GM21786 (cell line): ENCODE measurements around the gene DNASE1L1.
A peak's percentile ranks its signal among the peaks of the same experiment; 100 is the strongest.
"Not testable (repeated sequence)": the region's sequence is repeated elsewhere in the genome, so short reads cannot be mapped to it uniquely, and the experiment has no call there.

Experiments
- ATAC-seq: cut with Tn5 transposase; IDR thresholded peaks from one replicate; pipeline ENCODE4 v1.9.1; 2021; ENCODE audit not compliant: unreplicated experiment

The DNASE1L1 gene

DNA sequence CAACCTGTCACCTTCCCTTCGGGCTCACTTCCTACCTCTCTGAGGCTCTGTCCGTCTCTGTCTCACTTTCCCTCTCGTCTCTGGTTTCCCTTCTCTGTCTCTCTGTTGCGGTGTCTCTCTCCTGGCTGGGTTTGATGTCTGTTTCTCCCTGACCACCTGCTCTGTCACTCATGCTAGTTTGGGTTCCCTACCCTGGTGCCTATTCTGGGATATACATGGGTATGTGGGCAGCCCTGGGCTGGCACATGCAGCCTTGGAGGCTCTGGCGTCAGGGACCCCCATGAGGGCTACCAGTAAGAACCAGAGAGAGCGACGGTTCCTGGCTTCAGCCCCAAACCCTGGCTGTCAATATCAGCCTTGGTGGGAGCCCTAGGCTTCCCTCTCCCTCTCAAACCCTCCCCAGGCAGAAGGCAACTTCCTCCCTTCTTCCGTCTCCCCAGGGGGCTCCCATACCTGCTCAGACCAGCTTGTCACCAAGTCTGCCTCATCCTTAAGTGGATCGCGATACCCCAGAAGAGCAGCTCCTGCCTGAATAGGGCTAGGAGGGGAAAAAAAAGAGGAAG, 314 bp downstream of the DNASE1L1 start:
- peak; percentile 19 for ATAC-seq

DNA sequence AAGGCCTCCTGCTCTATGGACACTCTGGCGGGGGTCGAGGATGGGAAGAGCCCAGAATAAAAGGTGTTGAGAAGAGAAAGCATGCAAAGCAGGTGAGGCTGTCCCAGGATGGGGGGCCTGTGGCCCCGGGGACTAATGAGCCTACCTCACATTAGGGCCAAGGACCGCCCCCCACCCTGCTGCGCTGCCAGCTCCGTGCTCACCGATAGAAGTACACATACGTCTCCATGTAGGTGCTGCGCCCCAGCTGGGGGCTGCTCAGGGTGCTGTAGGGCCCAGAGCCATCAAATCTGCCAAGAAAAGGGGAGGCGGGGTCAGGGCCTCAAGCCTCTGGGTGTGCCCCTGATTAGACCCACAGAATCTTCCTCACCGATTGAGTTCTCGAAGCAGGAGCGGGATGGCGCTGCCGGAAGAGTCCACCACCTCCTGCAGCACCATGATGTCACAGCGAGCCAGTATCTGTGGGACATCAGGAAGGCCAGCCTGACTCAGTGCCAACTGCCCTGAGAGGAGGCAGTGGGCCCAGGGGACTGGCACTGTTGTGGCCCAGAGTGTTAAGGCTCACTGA, 4.3 kb downstream of the DNASE1L1 start:
- ATAC-seq = no peak

DNA sequence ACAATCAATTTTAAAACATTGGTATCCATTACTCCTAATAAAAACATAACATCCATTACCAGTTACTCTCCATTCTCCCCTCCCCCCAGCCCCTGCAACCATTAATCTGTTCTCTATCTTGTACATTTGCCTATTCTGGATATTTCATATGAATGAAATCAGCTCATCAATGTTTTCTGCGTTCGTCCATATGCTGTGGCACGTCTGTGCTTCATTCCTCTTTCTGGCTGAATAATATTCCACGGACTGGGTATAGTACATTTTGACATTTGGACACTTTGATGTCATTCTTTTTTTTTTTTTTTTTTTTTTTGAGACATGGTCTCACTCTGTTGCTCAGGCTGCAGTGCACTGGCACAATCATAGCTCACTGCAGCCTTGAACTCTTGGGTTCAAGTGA, 5.2 kb downstream of the DNASE1L1 start:
- ATAC-seq = no peak

DNA sequence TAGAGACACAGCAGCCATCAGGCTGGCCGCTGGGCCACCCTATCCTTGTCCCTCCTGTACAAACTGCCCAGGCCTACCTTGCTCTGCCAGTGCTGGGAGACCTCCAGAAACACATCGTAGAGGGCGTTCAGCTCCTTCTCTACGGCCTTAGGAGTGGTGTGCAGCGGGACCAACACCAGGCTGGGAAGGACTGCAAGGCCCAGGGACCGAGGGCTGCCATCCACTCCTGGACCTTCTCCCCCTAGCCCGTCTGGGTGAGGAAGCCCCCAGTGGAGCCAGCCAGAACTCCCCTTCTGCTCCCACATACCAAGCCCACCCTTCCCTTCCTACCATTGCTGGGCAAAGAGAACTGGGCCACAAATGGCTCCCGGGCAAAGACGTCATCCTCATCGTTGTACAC, 5.9 kb downstream of the DNASE1L1 start:
- no peak for ATAC-seq

DNA sequence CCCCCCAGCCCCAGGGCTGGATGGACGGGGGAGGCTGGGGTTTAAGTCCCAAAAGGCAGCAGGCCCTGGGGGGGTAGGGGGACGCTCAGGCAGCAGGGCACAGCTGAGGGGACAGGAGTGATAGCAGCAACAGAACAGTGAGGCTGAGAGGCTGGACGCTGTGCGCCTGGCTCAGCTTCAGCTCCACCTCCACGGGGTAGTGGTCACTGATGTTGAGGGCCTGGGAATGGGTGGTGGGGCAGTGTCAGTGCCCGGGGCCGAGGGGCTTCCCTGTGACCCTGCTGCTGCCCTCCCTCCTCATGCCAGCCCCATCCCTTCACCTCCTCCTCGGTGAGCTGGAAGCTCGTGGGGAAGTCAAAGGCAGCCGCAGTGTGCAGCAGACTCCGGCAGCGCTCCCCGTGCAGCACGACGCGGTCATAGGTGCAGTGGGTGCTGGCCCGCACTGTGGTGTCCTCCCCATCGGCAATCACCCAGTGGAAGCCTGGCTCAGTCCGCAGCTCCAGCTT, 6.4 kb downstream of the DNASE1L1 start:
- no peak for ATAC-seq

DNA sequence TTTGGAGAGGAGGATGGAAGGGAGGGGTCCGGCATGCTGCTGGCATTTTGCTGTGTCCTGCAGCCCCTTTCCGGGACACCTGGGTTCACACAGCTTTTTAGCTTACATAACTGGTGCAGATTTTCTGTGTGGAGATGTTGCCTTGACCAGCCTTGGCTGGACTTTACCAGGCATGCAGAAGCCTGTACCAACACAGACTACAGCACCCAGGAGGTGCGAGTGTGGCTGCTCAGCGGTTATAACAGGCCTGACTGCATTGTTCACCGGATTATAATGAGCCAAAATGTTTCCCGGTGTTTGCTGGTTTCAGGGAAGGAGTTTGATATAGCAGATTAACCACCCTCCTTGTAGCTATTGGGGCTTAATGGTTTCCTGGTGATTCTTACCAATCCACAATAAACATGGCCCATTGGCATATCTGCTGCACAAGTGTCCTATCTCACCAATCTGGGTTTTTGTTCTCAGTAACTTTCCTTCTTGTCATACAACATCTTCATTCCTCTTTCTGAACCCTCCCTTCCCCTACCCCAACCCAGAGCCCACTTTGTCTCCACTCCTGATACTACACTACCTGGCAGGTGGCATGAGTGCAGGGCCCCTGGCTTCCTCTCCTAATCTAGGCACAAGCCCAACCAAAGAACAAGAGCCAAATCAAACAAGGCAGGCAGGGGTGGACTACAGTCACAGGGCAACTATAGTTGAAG, 7.0 kb downstream of the DNASE1L1 start:
- no peak for ATAC-seq

DNA sequence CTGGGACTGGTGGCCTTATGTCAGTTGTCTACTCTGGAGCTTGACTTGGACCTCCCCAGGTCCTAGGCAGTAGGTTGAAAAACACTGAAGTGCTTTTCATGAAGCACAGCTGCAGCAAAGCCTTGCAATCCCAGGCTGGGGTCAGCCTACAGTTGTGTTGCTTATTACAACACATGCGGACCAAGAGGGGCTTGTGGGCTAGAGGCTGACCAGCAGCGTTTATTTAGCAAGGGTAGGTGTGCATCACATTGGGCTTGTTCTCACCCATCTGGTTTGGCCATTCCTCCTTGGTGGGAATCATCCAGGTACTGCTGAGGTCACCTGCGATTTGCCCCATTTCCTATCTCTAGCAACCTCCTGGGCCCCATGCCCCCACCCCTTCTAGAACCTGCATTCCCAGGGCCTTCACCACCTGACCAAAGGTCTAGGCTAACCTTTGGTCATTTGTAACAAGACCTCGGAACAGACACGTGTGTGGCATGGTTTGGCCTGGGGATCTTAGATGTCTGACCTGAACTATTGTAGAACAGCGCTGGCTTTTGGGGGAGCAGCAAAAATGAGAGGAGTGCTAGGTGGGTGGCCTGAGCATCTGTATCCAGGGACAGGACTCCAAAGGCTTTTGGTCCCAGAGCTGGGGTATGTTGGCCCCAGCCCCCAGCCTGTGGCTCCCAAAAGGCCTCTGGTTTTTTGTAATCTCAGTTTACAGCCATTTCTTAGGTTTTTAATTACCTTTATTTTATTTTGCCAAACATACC, 7.8 kb downstream of the DNASE1L1 start:
- no peak for ATAC-seq

DNA sequence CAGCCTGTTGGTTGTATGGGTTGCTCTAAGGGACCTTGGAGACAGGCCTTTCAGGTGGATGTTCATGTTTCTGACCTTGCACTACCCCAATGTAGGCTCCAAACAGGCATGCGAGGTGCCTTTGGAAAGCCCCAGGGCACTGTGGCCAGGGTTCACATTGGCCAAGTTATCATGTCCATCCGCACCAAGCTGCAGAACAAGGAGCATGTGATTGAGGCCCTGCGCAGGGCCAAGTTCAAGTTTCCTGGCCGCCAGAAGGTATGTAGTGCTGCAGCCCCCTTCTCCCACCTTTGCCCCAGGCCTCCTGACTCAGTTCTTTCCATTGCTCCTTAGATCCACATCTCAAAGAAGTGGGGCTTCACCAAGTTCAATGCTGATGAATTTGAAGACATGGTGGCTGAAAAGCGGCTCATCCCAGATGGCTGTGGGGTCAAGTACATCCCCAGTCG, 8.7 kb downstream of the DNASE1L1 start:
- not testable (repeated sequence) for ATAC-seq

DNA sequence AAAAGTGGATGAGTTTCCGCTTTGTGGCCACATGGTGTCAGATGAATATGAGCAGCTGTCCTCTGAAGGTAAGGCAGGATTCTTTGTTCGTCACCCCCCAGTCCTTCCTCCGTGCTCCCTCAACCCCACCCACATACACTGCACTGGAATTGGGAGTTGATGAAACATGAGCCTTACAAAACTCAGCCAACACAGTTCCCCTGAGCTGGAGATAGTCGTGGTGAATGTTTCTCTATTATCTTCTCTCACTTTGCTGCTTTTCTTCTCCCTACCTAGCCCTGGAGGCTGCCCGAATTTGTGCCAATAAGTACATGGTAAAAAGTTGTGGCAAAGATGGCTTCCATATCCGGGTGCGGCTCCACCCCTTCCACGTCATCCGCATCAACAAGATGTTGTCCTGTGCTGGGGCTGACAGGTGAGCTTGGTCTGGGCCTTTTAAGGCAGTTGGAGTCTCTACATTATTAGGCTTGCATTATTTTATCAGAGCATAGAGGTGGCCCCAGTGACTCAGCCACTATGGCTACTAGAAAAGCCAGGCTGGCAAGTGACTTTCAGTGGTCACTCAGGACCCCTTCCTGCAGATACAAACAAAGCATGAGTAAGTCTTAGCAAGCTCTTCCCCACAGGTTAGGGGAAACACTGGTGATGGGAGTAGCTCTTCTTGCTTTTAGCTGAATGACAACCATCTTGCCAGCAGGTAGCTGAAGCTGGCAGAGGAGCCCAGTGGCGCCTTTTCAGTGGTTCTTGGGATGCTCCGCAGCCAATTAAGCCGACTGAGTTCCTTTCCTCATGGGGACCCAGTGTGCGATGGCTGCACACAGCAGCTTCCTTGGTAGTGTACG, 9.3 kb downstream of the DNASE1L1 start:
- no peak for ATAC-seq

DNA sequence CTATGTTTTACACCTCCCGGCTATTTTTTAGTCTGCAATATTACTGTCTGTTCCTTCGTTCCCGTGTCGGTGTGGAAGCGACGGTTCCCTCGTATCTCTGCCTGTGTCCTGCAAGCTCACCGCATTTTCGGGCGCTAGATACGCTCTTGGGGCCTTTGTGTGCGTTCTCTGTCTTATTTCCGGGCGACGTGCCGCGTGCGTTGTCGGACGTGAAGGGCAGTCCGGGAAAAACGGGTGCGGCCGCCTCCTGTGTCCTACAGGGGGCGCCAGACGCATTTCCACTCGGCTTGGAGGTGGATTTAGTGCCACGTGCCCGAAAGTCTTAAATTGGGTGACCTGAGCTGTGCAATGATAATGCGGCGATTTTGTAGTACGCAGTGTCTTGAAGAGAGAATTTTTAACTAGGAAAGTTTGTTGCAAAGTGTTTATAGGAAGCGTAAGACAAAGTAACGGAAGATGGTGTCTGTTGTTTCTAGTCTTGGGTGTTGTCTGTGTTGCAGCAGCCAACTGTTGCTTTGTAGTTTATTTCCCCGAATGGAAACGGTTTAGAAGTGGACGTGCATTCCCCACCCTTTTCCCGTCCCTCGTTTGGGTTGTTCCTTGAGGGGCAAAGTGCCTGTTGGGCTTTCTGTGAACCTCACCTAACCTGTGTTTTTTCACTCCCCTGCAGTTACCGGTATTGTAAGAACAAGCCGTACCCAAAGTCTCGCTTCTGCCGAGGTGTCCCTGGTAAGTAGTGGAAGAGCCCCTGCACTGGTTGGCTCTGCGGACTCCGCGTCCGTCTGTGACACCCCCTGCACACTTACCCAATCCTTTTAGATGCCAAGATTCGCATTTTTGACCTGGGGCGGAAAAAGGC, 10.2 kb downstream of the DNASE1L1 start:
- ATAC-seq = peak; percentile 33

DNA sequence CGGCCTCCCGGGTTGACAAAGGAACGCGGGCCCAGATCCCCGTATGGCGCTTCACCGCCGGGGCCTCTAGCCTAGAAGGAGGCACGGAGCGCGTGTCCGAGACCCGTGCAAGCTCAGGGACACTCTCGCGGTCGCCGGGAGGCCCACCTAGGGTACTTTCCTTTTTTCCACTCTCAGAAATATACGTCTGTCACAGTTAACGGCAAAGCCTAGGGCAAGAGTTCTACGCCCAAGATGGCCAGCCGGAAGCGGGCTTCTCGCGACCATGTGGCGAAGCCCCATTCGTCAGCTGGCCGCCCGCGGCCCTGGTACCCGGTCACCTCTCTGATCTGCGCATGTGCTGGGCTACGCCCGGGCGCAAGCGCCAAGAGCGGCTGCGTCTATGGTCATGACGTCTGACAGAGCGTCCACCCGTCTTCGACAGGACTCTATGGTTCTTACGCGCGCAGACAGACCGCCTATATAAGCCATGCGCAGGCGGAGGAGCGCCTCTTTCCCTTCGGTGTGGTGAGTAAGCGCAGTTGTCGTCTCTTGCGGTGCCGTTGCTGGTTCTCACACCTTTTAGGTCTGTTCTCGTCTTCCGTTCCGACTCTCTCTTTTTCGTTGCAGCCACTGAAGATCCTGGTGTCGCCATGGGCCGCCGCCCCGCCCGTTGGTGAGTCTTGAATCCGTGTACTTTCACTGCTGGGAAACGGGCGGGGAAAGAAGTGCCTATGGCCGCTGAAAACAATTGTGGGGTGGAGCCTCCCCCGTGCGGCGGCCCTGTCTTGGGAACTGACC, 11.0 kb downstream of the DNASE1L1 start, which contains the start of gene RPL10:
RPL10 (plus strand) TSS at position 490 of the 780 bp plus-strand sequence; CDS start at position 633, 143 bp downstream.
- ATAC-seq = peak; percentile 68

DNA sequence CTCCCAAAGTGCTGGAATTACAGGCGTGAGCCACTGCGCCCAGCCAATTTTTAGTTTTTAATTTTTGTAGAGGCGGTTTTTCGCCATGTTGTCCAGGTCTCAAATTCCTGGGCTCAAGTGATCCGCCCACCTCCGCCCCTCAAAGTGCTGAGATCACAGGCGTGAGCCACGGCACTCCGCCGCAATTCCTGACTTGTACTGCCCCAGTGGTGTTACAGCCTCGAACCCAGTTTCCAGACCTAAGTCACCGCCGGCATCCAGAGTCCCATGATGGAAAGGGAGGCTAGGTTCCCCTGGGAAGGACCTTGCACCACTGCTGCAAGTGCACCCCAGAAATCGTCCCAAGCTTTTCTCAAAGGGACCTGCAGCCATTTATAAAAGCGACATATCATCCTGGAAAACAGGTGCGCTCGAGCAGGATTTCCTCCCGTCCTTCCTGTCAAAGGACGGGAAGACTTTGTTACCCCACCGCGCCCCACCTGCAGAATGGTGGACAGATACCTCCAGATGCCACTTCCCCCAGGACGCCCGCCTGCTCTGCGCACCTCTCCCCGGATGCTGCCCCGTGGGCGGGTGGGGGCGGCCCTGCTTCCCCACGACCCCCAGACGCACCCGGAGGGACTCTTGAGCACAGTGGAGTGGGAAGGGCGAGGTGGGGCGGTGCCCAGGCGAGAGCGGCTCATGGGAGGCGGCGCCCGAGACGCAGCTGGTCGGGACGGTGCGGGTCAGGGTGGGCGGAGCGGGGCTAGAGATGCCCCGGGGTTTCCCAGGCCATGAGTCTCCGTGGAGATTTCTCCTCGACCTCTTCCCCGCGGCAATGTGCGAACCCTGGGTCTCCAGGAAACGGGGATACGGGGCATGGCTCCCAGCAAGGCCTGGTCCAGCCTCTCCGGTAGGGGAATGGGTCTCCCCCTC, 11.8 kb downstream of the DNASE1L1 start:
- ATAC-seq = peak; percentile 49

DNA sequence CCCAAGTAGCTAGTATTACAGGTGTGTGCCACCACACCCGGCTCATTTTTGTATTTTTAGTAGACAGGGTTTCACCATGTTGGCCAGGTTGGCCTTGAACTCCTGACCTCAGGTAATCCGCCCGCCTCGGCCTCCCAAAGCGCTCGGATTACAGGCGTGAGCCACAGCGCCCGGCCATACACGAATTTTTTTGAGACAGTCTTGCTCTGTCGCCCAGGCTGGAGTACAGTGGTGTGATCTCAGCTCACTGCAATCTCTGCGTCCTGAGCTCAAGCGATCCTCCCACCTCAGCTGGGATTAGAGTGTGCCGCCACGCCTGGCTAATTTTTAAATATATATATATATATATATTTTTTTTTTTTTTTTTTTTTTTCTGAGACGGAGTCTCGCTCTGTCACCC, 12.7 kb downstream of the DNASE1L1 start:
- not testable (repeated sequence) for ATAC-seq

DNA sequence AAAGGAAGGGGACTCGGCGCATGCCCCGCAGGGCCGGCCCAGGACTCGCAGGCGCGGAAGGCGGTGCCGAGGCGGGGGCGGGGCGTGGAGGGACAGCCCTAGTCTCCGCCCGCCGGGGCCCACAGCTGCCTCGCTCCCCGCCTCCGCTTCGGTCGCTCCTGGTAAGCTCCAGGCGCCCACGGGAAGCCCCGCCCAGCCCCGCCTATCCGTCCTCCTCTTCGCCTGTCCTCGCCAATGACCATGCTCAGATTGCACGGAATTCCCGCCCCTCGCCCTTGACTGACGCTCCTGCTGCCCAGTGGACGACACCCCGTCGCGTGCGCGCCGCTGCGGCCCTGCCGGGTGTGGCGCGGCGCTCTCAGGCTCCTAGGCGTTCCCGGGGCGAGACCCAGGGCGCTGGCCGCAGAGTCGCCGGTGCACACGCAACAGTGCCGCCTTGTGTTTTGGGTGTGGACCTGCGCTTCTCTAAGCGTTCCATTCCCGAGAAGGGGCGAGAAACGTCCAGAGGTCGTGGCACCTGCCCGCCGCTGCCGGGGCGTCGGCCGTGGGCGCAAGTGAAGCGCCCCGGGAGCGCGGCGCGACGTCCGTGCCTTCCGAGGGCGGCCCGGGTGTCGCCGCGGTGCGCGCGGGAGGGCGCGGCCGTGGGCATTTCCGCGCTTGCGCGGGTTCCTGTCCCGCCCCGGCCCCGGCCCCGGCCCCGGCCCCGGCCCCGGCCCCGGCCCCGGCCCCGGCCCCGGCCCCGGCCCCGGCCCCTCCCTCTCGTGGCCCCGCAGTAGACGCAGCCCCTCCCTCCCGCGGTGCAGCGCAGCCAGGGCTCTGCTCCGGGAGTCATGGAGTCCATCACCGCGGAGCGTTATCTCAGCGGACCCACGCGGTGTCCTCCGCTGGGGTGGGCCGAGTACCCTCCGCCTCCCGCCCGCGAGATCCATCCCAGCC, 19.0 kb downstream of the DNASE1L1 start:
- peak; percentile 74 for ATAC-seq

DNA sequence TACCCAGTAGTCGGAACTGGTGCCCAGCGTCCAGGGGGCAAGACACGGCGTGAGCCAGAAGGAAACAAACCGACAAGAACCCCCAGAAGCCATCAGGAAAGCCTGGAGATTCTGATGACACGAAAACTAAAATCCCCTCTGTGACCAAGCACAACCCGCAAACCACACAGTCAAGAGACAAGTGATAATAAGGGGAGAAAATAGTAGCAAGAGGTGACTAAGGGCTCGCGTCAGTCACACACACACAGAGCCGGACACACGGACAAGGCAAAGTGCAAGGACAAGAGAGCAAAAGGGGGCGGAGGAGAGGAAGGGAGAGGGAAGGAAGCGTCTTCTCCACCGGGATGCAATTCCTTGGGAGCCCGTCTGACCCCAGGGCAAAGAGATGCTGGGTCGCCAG, 20.4 kb downstream of the DNASE1L1 start:
- ATAC-seq = not testable (repeated sequence)

DNA sequence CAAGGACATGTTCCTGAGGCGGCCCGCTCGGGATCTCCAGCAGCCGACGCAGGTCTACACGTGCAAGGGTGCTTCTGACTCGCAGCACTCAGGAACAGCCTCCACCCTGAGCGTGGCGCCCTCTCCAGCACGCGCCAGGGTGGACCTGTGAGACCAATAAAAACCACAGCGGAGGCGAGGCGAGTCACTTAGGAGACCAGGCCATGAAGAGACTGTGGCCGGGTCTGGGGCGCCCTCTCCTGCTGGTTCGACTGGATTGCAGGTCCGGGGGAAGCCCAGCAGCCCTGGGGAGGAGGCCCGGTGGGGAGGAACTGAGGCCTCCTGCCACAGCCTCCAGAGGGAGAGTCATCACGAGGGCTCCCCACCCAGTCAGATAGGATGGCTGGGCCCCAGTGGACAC, 21.0 kb downstream of the DNASE1L1 start:
- ATAC-seq = peak; percentile 28
